T-helper 1 cell treated with Interleukin-12 subunit alpha and Interleukin-12 subunit beta and Interleukin-4 antibody, amounts not matched to agents 30 μg/mL and 1 μg/mL, for 36 hours (primary cell): ENCODE data around the gene MICAL2.

ENCODE experiments used
- H3K27ac Mint-ChIP-seq: one replicate; pipeline ENCODE4 v1.8.0; 2021; ENCODE audit warnings: mild to moderate bottlenecking, mixed read lengths
- H3K27me3 Mint-ChIP-seq: one replicate; pipeline ENCODE4 v1.8.0; 2021; ENCODE audit warnings: low read depth, mixed read lengths
- H3K36me3 Mint-ChIP-seq: one replicate; pipeline ENCODE4 v1.8.0; 2021; ENCODE audit warnings: low read depth, mixed read lengths
- H3K4me1 Mint-ChIP-seq: one replicate; pipeline ENCODE4 v1.8.0; 2021; ENCODE audit warnings: low read depth, mixed read lengths
- H3K4me3 Mint-ChIP-seq: one replicate; pipeline ENCODE4 v1.8.0; 2021; ENCODE audit warnings: mild to moderate bottlenecking, moderate library complexity, mixed read lengths
- H3K9me3 Mint-ChIP-seq: one replicate; pipeline ENCODE4 v1.8.0; 2021; ENCODE audit warnings: mixed read lengths

MICAL2 gene

GRCh38 chr11:12110201-12110713 lies at the start of gene MICAL2:
Gene MICAL2, plus strand, starts transcription at chr11:12110590. Its CDS starts 51,566 bp downstream, at chr11:12162156.
- Mint-ChIP-seq H3K27me3 (no peaks in the 10 kb centered on the region), H3K4me3 (peak within 1 kb of the TSS; percentile 92), H3K9me3 (no peaks in the 10 kb centered on the region), H3K36me3 (peaks cover 7% of the 10 kb centered on the region), H3K27ac (peak within 1 kb of the TSS; percentile 100), H3K4me1 (peaks cover 69% of the 10 kb centered on the region)

- peaks cover 6% of the 10 kb centered on the region for H3K4me1 Mint-ChIP-seq
- H3K36me3 Mint-ChIP-seq, result peaks cover 6% of the 10 kb centered on the region
- no peak overlapping the region for H3K4me3 Mint-ChIP-seq
- H3K27ac Mint-ChIP-seq, result no peak overlapping the region
- peaks cover 15% of the 10 kb centered on the region for H3K9me3 Mint-ChIP-seq
- H3K27me3 Mint-ChIP-seq, result no peaks in the 10 kb centered on the region
Observed at GRCh38 chr11:12061851-12062560, 48.4 kb upstream of the MICAL2 start.

DNA sequence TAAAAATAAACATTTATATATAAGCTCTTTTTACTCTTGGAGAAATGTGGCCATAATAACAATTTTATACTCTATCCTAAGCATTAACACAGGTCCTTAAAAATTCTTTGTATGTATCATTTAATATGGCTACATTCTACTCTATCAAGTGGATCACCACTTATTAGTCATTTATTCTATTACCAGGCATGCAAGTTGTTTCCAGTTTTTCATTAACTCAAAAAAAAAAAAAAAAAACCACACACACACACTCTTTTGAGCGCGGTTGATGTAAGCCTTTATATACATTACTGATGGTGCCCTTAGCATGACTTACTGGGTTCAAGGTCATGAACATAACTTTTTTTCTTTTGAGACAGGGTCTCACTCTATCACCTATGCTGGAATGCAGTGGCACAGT lies 47.1 kb upstream of the MICAL2 start:
- Mint-ChIP-seq H3K4me3 (no peak overlapping the region), H3K27ac (no peak overlapping the region), H3K4me1 (peaks cover 6% of the 10 kb centered on the region), H3K9me3 (peaks cover 8% of the 10 kb centered on the region), H3K36me3 (peaks cover 4% of the 10 kb centered on the region), H3K27me3 (no peaks in the 10 kb centered on the region)

DNA sequence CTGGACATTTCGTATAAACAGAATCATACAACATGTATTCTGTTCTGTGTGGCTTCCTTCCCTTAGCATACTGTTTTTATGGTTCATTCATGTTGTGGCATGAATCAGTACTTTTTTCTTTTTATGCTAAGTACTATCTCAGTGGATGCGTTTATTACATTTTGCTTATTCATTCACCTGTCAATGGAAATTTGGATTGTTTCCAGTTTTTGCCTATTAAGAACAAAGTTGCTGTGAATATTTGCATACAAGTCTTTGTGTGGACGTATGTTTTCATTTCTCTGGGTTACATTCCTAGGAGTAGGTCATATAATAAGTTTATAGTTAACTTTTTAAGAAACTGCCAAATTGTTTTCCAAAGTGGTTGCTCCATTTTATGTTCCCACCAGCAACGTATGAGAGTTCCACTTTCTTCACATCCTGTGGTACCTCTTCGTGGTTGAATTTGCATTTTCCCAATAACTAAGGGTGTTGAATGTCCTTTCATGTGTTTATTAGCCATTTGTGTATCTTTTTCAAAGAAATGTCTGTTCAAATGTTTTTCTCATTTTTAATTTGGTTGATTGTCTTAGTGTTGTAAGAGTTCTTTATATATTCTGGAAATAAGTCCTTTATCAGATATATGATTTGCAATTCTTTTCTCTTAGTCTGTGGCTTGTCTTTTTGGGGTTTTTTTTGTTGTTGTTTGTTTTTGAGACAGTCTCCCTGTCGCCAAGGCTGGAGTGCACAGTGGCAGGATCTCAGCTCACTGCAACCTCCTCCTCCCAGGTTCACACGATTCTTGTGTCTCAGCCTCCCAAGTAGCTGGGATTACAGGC lies 46.0 kb upstream of the MICAL2 start:
- peaks cover 8% of the 10 kb centered on the region for H3K9me3 Mint-ChIP-seq
- H3K4me3 Mint-ChIP-seq, result no peak overlapping the region
- H3K36me3 Mint-ChIP-seq, result peaks cover 4% of the 10 kb centered on the region
- no peak overlapping the region for H3K27ac Mint-ChIP-seq
- H3K27me3 Mint-ChIP-seq, result no peaks in the 10 kb centered on the region
- H3K4me1 Mint-ChIP-seq, result peaks cover 6% of the 10 kb centered on the region

- Mint-ChIP-seq H3K9me3 (peaks cover 8% of the 10 kb centered on the region), H3K27me3 (no peaks in the 10 kb centered on the region), H3K36me3 (peaks cover 4% of the 10 kb centered on the region), H3K4me1 (peaks cover 6% of the 10 kb centered on the region), H3K4me3 (no peak overlapping the region), H3K27ac (no peak overlapping the region)
Observed at GRCh38 chr11:12064954-12065280, 45.5 kb upstream of the MICAL2 start.

DNA sequence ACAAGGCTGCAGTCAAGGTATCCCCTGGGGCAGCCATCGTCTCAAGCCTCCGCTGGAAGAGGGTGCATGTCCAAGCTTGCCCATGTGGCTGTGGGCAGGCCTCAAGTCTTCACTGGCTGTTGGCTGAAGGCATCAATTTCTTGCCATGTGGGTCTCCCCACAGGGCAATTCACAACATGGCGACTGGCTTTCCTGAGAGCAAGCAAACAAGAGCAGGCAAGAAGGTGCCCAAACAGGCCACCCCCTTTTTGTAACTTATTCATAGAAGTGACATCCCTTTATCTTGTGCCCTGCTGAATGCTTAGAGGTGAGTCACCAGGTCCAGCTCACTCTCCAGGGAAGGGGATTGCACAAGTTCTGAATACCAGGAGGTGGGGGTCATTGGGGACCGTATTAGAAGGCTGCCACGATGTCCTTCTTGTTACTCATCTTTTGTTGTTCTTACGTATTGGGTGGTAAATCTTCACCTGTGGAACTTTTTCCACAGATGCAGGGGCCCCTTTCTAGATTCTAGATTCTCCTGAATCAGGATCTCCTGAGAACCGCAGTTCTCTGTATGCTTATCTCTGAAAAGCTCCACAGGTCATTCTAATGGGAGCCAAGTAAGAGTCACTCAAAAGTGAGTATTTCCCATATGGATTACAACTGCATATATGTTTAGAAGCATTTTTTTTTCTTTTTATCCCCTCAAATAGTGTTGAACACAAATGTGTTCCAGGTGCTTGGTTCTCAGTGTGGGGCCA lies 44.2 kb upstream of the MICAL2 start:
- Mint-ChIP-seq H3K36me3 (peaks cover 4% of the 10 kb centered on the region), H3K4me3 (no peak overlapping the region), H3K27me3 (no peaks in the 10 kb centered on the region), H3K27ac (no peak overlapping the region), H3K4me1 (peaks cover 4% of the 10 kb centered on the region), H3K9me3 (peaks cover 8% of the 10 kb centered on the region)

- H3K36me3 Mint-ChIP-seq, result peaks cover 4% of the 10 kb centered on the region
- H3K4me3 Mint-ChIP-seq, result no peak overlapping the region
- H3K9me3 Mint-ChIP-seq, result peaks cover 8% of the 10 kb centered on the region
- no peaks in the 10 kb centered on the region for H3K27me3 Mint-ChIP-seq
- H3K27ac Mint-ChIP-seq, result no peak overlapping the region
- H3K4me1 Mint-ChIP-seq, result peaks cover 6% of the 10 kb centered on the region
Observed at GRCh38 chr11:12066799-12067508, 43.4 kb upstream of the MICAL2 start.

DNA sequence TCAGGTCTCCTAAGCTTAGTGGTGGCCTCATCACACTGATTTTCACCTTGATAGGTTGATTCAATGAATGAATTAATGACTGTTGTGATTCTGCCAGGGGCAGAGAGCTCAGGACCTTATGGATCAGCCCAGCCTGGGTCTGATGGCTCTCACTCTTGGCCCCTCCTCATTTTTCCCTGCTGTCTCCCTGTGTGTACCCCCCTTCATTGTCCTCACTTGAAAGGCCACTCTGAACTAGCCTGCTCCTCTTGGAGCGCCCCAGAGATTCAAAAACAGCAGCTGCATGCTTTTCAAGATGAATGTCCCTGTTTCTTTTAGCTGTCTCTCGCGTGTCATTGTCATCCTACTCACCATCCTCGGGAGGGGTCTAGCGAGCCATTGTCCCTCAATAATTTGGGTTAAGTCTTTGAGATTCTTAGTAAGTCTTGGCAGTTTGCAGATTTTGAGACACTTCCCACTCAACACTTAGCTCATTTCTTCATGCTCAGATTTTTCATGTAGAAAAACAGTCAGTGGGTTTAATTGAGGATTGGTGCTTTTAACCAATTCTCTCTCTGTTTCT lies 42.5 kb upstream of the MICAL2 start:
- no peak overlapping the region for H3K4me3 Mint-ChIP-seq
- no peak overlapping the region for H3K27ac Mint-ChIP-seq
- H3K4me1 Mint-ChIP-seq, result peaks cover 4% of the 10 kb centered on the region
- H3K9me3 Mint-ChIP-seq, result peaks cover 8% of the 10 kb centered on the region
- peaks cover 4% of the 10 kb centered on the region for H3K36me3 Mint-ChIP-seq
- H3K27me3 Mint-ChIP-seq, result no peaks in the 10 kb centered on the region

DNA sequence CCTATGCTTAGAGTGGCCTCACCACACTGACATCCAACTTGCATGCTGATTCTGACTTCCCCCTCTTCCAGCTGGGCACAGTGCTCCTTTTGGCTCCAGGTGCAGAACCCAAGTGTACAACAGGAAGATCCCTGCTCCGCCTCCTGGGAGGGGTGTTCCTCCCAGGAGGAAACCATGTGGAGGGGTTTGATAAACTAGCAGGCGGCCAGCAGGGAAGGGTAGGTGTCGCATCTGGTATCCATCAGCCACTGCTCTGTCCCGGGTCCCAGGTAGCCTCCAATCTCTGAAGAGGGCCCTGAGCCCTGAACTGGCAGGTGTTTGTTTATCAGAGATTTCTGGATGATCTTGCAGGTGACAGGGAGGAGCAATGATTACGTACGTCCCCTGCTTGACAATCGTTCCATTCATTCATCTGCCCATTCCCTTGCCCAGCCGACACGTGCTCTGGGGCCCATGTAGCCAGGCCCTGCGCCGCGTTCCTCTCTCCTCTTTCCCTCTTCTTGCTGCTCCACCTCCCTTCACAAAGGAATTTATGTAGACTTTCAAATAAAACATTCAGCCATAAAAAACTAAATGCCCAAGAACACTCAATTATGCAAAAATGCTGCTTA lies 41.2 kb upstream of the MICAL2 start:
- peaks cover 4% of the 10 kb centered on the region for H3K9me3 Mint-ChIP-seq
- peaks cover 4% of the 10 kb centered on the region for H3K4me1 Mint-ChIP-seq
- H3K4me3 Mint-ChIP-seq, result no peak overlapping the region
- H3K27me3 Mint-ChIP-seq, result no peaks in the 10 kb centered on the region
- H3K27ac Mint-ChIP-seq, result no peak overlapping the region
- peaks cover 2% of the 10 kb centered on the region for H3K36me3 Mint-ChIP-seq

DNA sequence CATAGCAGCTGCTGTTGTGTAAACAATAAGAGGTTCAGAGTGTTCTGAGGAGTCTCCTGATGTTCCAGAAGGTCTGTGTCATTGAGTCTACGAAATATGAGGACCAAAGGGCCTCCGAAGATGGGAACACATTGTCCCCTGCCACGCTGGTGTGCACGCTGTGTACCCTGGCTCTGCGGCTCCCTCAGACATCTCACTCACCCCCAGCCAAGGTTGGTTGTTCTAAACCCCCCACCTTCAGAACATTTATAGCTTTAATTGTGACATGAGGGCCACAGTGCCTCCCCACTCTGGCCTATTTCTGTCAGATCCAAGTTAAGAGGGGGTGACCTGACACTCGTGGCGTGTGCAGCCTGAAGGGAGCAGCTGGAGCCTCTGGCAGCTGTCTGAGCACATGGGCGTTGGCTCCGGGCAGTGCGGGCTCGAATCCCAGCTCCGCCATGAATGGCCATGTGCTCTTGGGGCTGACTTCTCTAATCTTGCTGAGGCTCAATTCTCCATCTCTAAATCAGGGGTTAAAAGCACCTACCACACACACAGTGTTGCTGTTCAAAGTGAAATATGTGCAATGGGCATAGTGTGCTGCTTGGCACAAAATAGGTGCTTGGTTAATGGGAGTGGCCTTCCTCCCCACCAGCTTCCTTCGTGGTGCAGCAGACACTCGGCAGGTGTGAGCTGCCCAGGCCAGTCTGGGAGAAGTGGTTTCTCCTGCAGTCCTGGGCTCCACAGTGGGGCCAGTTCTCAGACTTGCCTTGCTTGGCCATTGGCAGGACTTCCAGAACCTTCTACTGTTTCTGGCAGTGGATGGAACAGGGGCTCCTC lies 39.7 kb upstream of the MICAL2 start:
- H3K4me1 Mint-ChIP-seq, result peaks cover 4% of the 10 kb centered on the region
- H3K36me3 Mint-ChIP-seq, result no peaks in the 10 kb centered on the region
- no peak overlapping the region for H3K27ac Mint-ChIP-seq
- H3K9me3 Mint-ChIP-seq, result no peaks in the 10 kb centered on the region
- no peaks in the 10 kb centered on the region for H3K27me3 Mint-ChIP-seq
- no peak overlapping the region for H3K4me3 Mint-ChIP-seq

DNA sequence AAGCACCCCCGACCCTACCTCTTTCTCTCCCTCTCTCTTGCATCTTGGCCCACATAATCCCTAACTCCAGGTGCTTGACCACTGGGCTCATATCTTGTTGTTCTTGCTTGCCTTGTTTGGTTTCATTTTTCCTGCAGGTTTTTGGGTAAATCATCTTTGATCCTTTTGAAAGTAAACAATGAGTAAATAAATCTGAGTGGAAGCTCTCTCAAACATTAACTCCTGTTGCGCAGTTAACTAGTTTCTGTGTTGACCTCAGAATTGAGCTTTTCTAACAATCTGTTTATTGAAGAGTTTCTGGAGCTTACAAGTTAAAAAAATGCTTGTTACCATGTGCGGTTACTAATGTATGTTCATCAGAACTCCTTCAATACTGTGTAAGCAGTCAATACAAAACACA lies 38.8 kb upstream of the MICAL2 start:
- Mint-ChIP-seq H3K9me3 (no peaks in the 10 kb centered on the region), H3K4me1 (peaks cover 4% of the 10 kb centered on the region), H3K4me3 (no peak overlapping the region), H3K27ac (no peak overlapping the region), H3K27me3 (no peaks in the 10 kb centered on the region), H3K36me3 (no peaks in the 10 kb centered on the region)

GRCh38 chr11:12073436-12073835 lies 37.0 kb upstream of the MICAL2 start:
- H3K4me3 Mint-ChIP-seq, result no peak overlapping the region

GRCh38 chr11:12073886-12074285 lies 36.5 kb upstream of the MICAL2 start:
- Mint-ChIP-seq H3K4me3 (no peak overlapping the region), H3K9me3 (no peaks in the 10 kb centered on the region), H3K27ac (no peak overlapping the region), H3K36me3 (no peaks in the 10 kb centered on the region), H3K4me1 (peaks cover 4% of the 10 kb centered on the region), H3K27me3 (peaks cover 8% of the 10 kb centered on the region)

More at GRCh38 chr11:12073436-12073835, 37.0 kb upstream of the MICAL2 start:
- H3K36me3 Mint-ChIP-seq, result no peaks in the 10 kb centered on the region
- no peak overlapping the region for H3K27ac Mint-ChIP-seq
- H3K27me3 Mint-ChIP-seq, result peaks cover 7% of the 10 kb centered on the region
- peaks cover 4% of the 10 kb centered on the region for H3K4me1 Mint-ChIP-seq
- no peaks in the 10 kb centered on the region for H3K9me3 Mint-ChIP-seq
